Measurements from ENCODE around the gene CFAP92. TPM values are rescaled to one million over a fixed set of nuclear protein-coding genes. Genes with fewer than 3 reads are reported as not detected.

CFAP92 gene
- total and polyA plus RNA-seq, 4 donors: 0.05 to 0.25 (median 0.06) TPM; not detected in 1

- 52% methylated on average over 2 of the region's 2 CpGs for WGBS
These were observed 76.6 kb downstream of the CFAP92 start for GRCh38 chr3:128917291-128917690.

GRCh38 chr3:128914966-128915645 lies 78.8 kb downstream of the CFAP92 start:
- Histone ChIP-seq H3K4me1 (ENCODE audit: control insufficient read depth in 4 of 4, insufficient read depth in 4 of 4, low read length in 3 of 4) (peaks cover 11 to 69% (median 58%) of the 10 kb centered on the region in 4 donors), H3K9ac (ENCODE audit: low read depth in 1 of 2, low read length in 2 of 2) (no peak overlapping the region), H3K36me3 (ENCODE audit: control insufficient read depth in 4 of 4, insufficient read depth in 3 of 4, low read depth in 1 of 4, low read length in 3 of 4) (peaks cover 1 to 16% (median 9%) of the 10 kb centered on the region in 4 donors), H3K27ac (ENCODE audit: low read depth in 1 of 2, low read length in 2 of 2) (no peak overlapping the region), H3K4me3 (ENCODE audit: low read depth in 1 of 3, low read length in 3 of 3) (no peak overlapping the region), H3K27me3 (ENCODE audit: control insufficient read depth in 4 of 4, insufficient read depth in 4 of 4, low read length in 3 of 4) (no peaks in the 10 kb centered on the region), H3K9me3 (ENCODE audit: control insufficient read depth in 4 of 4, low read length in 3 of 4) (no peaks in the 10 kb centered on the region)
- 59% methylated on average over 10 of the region's 10 CpGs for WGBS
- TF ChIP-seq RAD21 (IDR thresholded peaks at IDR 0.05) (no peak), SP1 (IDR thresholded peaks at IDR 0.05) (peak; percentile 13), REST (IDR thresholded peaks at IDR 0.05) (no peak), HNF4A (conservative IDR thresholded peaks at IDR 0.05) (peak; percentile 58 to 67), TAF1 (conservative IDR thresholded peaks at IDR 0.05) (no peak)
- DNase-seq (ENCODE audit: low spot score): no peak

More at GRCh38 chr3:128917291-128917690, 76.6 kb downstream of the CFAP92 start:
- DNase-seq (ENCODE audit: low spot score): no peak
- Histone ChIP-seq H3K9ac (ENCODE audit: low read depth in 1 of 2, low read length in 2 of 2) (no peak overlapping the region), H3K27me3 (ENCODE audit: control insufficient read depth in 4 of 4, insufficient read depth in 4 of 4, low read length in 3 of 4) (no peaks in the 10 kb centered on the region), H3K9me3 (ENCODE audit: control insufficient read depth in 4 of 4, low read length in 3 of 4) (no peaks in the 10 kb centered on the region), H3K4me1 (ENCODE audit: control insufficient read depth in 4 of 4, insufficient read depth in 4 of 4, low read length in 3 of 4) (peaks cover 4 to 54% (median 48%) of the 10 kb centered on the region in 4 donors), H3K4me3 (ENCODE audit: low read depth in 1 of 3, low read length in 3 of 3) (no peak overlapping the region), H3K36me3 (ENCODE audit: control insufficient read depth in 4 of 4, insufficient read depth in 3 of 4, low read depth in 1 of 4, low read length in 3 of 4) (peaks cover 0 to 10% (median 7%) of the 10 kb centered on the region in 4 donors), H3K27ac (ENCODE audit: low read depth in 1 of 2, low read length in 2 of 2) (no peak overlapping the region)
- TF ChIP-seq EGR1 (IDR thresholded peaks at IDR 0.05; ENCODE audit: low read depth in 2 of 2) (no peak), HNF4A (conservative IDR thresholded peaks at IDR 0.05) (peak; percentile 25 to 50), ZBTB33 (IDR thresholded peaks at IDR 0.05) (no peak), JUND (IDR thresholded peaks at IDR 0.05) (no peak), FOXA1 (IDR thresholded peaks at IDR 0.05) (no peak), HNF4G (IDR thresholded peaks at IDR 0.05) (no peak), FOXA2 (IDR thresholded peaks at IDR 0.05) (no peak), SP1 (IDR thresholded peaks at IDR 0.05) (no peak), NR2F2 (IDR thresholded peaks at IDR 0.05) (no peak), RAD21 (IDR thresholded peaks at IDR 0.05) (peak; percentile 42 to 56), YY1 (IDR thresholded peaks at IDR 0.05) (no peak), REST (IDR thresholded peaks at IDR 0.05) (no peak), MAX (IDR thresholded peaks at IDR 0.05) (no peak)

Data from liver (tissue), 9 donors.